Naive thymus-derived CD4-positive, alpha-beta T cell (primary cell): Measurements from ENCODE around the gene PCBP3. TPM values are rescaled to one million over a fixed set of nuclear protein-coding genes. Genes with fewer than 3 reads are reported as not detected.
"Not testable (repeated sequence)": the region's sequence is repeated elsewhere in the genome, so short reads cannot be mapped to it uniquely, and the experiment has no call there.

Experiments used
- ATAC-seq: fragments of 150-1000 bp; cut with Tn5 transposase; 2 replicates; pipeline ENCODE4 v1.10.0; 2021; ENCODE audit warnings: mild to moderate bottlenecking, moderate library complexity
- CTCF ChIA-PET: fragments of 350-600 bp; sonication (Branson Sonifier 250); formaldehyde crosslinking; loops from one replicate; lab custom pipeline; 2021; ENCODE audit warnings: antibody characterized with exemption; lab: Charles Lee
- POLR2A ChIA-PET: fragments of 350-600 bp; sonication (Branson Sonifier 250); formaldehyde crosslinking; loops from one replicate; lab custom pipeline; 2021; ENCODE audit warnings: antibody characterized with exemption, inconsistent platforms; lab: Charles Lee
- DNase-seq, 9 donors: peaks; one replicate each; pipeline versions ENCODE4 v3.0.0 to v3.0.0-alpha.2; 2020 to 2022; ENCODE audit warnings: mixed read lengths in 1 of 9
- H3K27ac ChIP-seq: one replicate; pipeline ENCODE4 v1.7.0; 2013; ENCODE audit warnings: mild to moderate bottlenecking, low read depth, low read length, moderate library complexity
- H3K27me3 ChIP-seq, 2 donors: one replicate each; pipeline ENCODE4 v1.7.0; 2013; ENCODE audit warnings: low read length in 2 of 2, mild to moderate bottlenecking in 2 of 2, moderate library complexity in 2 of 2; ENCODE audit not compliant: control insufficient read depth in 2 of 2, insufficient read depth in 2 of 2
- H3K36me3 ChIP-seq, 3 experiments: 1 replicate in 2 of 3; 2 replicates in 1 of 3; pipeline ENCODE4 v1.7.0; 2013; ENCODE audit warnings: low read length in 3 of 3, mild to moderate bottlenecking in 3 of 3, moderate library complexity in 1 of 3; ENCODE audit not compliant: insufficient read depth in 3 of 3, control insufficient read depth in 2 of 3
- H3K4me1 ChIP-seq, 2 donors: one replicate each; pipeline ENCODE4 v1.7.0; 2013; ENCODE audit warnings: low read length in 2 of 2, mild to moderate bottlenecking in 2 of 2, moderate library complexity in 1 of 2; ENCODE audit not compliant: control insufficient read depth in 2 of 2, insufficient read depth in 2 of 2
- H3K4me3 ChIP-seq: 2 replicates; pipeline ENCODE4 v1.7.0; 2013; ENCODE audit warnings: mild to moderate bottlenecking, low read length
- H3K9me3 ChIP-seq, 3 experiments: 1 replicate in 2 of 3; 2 replicates in 1 of 3; pipeline ENCODE4 v1.7.0; 2013; ENCODE audit warnings: low read length in 3 of 3; ENCODE audit not compliant: control insufficient read depth in 2 of 3
- H3K27ac Mint-ChIP-seq, 9 donors: one replicate each; pipeline ENCODE4 v1.8.0; 2020 to 2022; ENCODE audit warnings: mixed read lengths in 9 of 9, mild to moderate bottlenecking in 8 of 9, moderate library complexity in 5 of 9, inconsistent platforms in 2 of 9
- H3K27me3 Mint-ChIP-seq, 5 donors: one replicate each; pipeline ENCODE4 v1.8.0; 2021 to 2022; ENCODE audit warnings: mixed read lengths in 5 of 5, mild to moderate bottlenecking in 1 of 5
- H3K36me3 Mint-ChIP-seq, 5 donors: one replicate each; pipeline ENCODE4 v1.8.0; 2020 to 2022; ENCODE audit warnings: mixed read lengths in 5 of 5, mild to moderate bottlenecking in 3 of 5, inconsistent platforms in 1 of 5
- H3K4me1 Mint-ChIP-seq, 7 donors: one replicate each; pipeline ENCODE4 v1.8.0; 2020 to 2022; ENCODE audit warnings: mixed read lengths in 7 of 7, mild to moderate bottlenecking in 3 of 7, inconsistent platforms in 1 of 7
- H3K4me3 Mint-ChIP-seq, 10 donors: one replicate each; pipeline ENCODE4 v1.8.0; 2020 to 2022; ENCODE audit warnings: mild to moderate bottlenecking in 10 of 10, mixed read lengths in 10 of 10, moderate library complexity in 6 of 10, inconsistent platforms in 2 of 10
- H3K9me3 Mint-ChIP-seq, 11 donors: one replicate each; pipeline ENCODE4 v1.8.0; 2020 to 2022; ENCODE audit warnings: mixed read lengths in 11 of 11, mild to moderate bottlenecking in 4 of 11, inconsistent platforms in 1 of 11, moderate library complexity in 1 of 11
- intact Hi-C, 2 donors: fragments of 100-400 bp; cut with micrococcal nuclease; formaldehyde crosslinking; loops; one replicate each; pipeline ENCODE4 v1.15.1; 2023
- polyA plus RNA-seq, 2 donors: library from polyadenylated mRNA; unstranded; fragments of 300-500 nt; fragmentation: Illumina TruSeq; gene quantifications; one replicate each; pipeline ENCODE4 v1.2.3, GENCODE V29; 2021
- total RNA-seq, 6 experiments: library from RNA in 5 of 6; stranded (reverse) in 5 of 6; gene quantifications; 1 replicate in 5 of 6; 2 replicates in 1 of 6; pipeline ENCODE4 v1.2.3 and lab custom pipeline; 2021 to 2026

PCBP3 gene
- total and polyA plus RNA-seq, 7 experiments from 2014 or later, result 1.2 to 5.2 (median 1.6) TPM

DNA sequence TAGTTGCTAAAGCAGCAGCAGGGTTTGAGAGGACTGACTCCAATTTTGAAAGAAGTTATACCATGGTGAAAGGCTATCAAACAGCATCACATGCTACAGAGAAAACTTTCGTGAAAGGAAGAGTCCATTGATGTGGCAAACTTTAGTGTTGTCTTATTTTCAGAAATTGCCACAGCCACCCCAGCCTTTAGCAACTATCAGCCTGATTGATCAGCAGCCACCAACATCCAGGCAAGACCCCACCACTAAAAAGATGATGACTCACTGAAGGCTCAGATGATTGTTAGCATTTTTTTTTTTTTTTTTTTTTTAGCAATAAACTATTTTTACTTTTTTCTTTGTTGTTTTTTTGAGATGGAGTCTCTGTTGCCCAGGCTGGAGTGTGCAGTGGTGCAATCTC lies 35.3 kb downstream of the PCBP3 start:
- POLR2A ChIA-PET, intact Hi-C loops, H3K27me3 Mint-ChIP-seq, H3K4me1 ChIP-seq, H3K9me3 Mint-ChIP-seq, H3K4me3 Mint-ChIP-seq, H3K27ac ChIP-seq, CTCF ChIA-PET, DNase-seq, H3K4me1 Mint-ChIP-seq, H3K9me3 ChIP-seq, ATAC-seq, H3K4me3 ChIP-seq, H3K27ac Mint-ChIP-seq, H3K27me3 ChIP-seq, H3K36me3 ChIP-seq: not testable (repeated sequence)
- H3K36me3 Mint-ChIP-seq, result peaks cover 0 to 22% (median 12%) of the 10 kb centered on the region in 5 donors

GRCh38 chr21:45680215-45680614 lies 36.7 kb downstream of the PCBP3 start:
- intact Hi-C loops, result no loop called here
- Histone ChIP-seq H3K4me3 (no peak overlapping the region), H3K9me3 (no peaks in the 10 kb centered on the region), H3K36me3 (no peaks in the 10 kb centered on the region), H3K4me1 (no peaks in the 10 kb centered on the region), H3K27me3 (peaks cover 0 to 2% of the 10 kb centered on the region in 2 donors), H3K27ac (no peak overlapping the region)
- Mint-ChIP-seq H3K4me1 (peaks cover 0 to 3% (median 0%) of the 10 kb centered on the region in 7 donors), H3K27ac (no peak overlapping the region), H3K4me3 (no peak overlapping the region), H3K27me3 (peaks cover 0 to 9% (median 0%) of the 10 kb centered on the region in 5 donors), H3K9me3 (peaks cover 0 to 9% (median 2%) of the 10 kb centered on the region in 11 donors), H3K36me3 (peaks cover 0 to 20% (median 12%) of the 10 kb centered on the region in 5 donors)
- POLR2A ChIA-PET, result no interaction called here
- no peak for ATAC-seq
- DNase-seq, result no peak
- CTCF ChIA-PET, result no interaction called here

DNA sequence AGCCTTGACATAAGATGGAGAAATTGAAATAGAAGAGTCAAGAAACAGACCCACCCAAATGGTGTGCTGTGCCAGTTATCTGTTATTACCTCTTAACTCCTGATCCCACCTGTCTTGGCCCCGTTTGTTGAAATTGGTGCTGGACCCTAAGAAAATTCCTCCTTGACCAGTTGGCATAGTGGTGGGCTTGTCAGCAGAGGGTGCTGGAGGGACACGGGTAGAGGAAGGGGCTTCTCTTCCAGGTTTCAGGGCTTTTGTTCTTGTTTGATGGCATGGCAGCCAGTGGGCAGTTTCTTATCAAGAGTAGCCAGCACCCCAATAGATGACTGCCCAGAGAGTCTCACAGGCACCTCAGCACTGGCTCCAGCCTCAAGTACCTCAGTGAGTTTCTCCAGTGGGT lies 51.6 kb downstream of the PCBP3 start:
- ATAC-seq (no peak), DNase-seq (no peak)
- Mint-ChIP-seq H3K4me1 (peaks cover 5 to 24% (median 21%) of the 10 kb centered on the region in 7 donors), H3K27me3 (no peaks in the 10 kb centered on the region), H3K4me3 (no peak overlapping the region), H3K36me3 (peaks cover 0 to 19% (median 5%) of the 10 kb centered on the region in 5 donors), H3K9me3 (peaks cover 0 to 11% (median 0%) of the 10 kb centered on the region in 11 donors), H3K27ac (no peak overlapping the region)
- Histone ChIP-seq H3K9me3 (no peaks in the 10 kb centered on the region), H3K27me3 (no peaks in the 10 kb centered on the region), H3K36me3 (no peaks in the 10 kb centered on the region), H3K4me3 (no peak overlapping the region), H3K27ac (no peak overlapping the region), H3K4me1 (peaks cover 0 to 13% of the 10 kb centered on the region in 2 donors)
- POLR2A ChIA-PET, result no interaction called here
- CTCF ChIA-PET, result no interaction called here
- intact Hi-C loops, result loop anchor here in 1 of 2 donors (5.0 kb wide), 1 partner anchor 72 kb away; no protein-coding TSS in a partner anchor

- no peaks in the 10 kb centered on the region for H3K27me3 ChIP-seq
- no peaks in the 10 kb centered on the region for H3K36me3 ChIP-seq
- ATAC-seq, result no peak
- intact Hi-C loops, result loop anchor here in 1 of 2 donors (5.0 kb wide), 1 partner anchor 69 kb away; no protein-coding TSS in a partner anchor
- H3K4me1 ChIP-seq, result peaks cover 0 to 13% of the 10 kb centered on the region in 2 donors
- CTCF ChIA-PET, result no interaction called here
- H3K27ac Mint-ChIP-seq, result peak overlapping the region in 7 of 9 donors; percentile 20 to 91 (median 70)
- no peak overlapping the region for H3K27ac ChIP-seq
- peaks cover 5 to 42% (median 27%) of the 10 kb centered on the region in 7 donors for H3K4me1 Mint-ChIP-seq
- peaks cover 0 to 11% (median 1%) of the 10 kb centered on the region in 11 donors for H3K9me3 Mint-ChIP-seq
- no peaks in the 10 kb centered on the region for H3K9me3 ChIP-seq
- no peak overlapping the region for H3K4me3 ChIP-seq
- H3K27me3 Mint-ChIP-seq, result no peaks in the 10 kb centered on the region
- H3K4me3 Mint-ChIP-seq, result peak overlapping the region in 4 of 10 donors; percentile 40 to 69 (median 60)
- H3K36me3 Mint-ChIP-seq, result peaks cover 0 to 19% (median 5%) of the 10 kb centered on the region in 5 donors
- no peak for DNase-seq
- POLR2A ChIA-PET, result interaction anchor here (0.6 kb wide), 1 partner anchor 53 kb away, joined by 3 read pairs; no protein-coding TSS in a partner anchor
These were observed 55.1 kb downstream of the PCBP3 start for GRCh38 chr21:45698493-45699184.

DNA sequence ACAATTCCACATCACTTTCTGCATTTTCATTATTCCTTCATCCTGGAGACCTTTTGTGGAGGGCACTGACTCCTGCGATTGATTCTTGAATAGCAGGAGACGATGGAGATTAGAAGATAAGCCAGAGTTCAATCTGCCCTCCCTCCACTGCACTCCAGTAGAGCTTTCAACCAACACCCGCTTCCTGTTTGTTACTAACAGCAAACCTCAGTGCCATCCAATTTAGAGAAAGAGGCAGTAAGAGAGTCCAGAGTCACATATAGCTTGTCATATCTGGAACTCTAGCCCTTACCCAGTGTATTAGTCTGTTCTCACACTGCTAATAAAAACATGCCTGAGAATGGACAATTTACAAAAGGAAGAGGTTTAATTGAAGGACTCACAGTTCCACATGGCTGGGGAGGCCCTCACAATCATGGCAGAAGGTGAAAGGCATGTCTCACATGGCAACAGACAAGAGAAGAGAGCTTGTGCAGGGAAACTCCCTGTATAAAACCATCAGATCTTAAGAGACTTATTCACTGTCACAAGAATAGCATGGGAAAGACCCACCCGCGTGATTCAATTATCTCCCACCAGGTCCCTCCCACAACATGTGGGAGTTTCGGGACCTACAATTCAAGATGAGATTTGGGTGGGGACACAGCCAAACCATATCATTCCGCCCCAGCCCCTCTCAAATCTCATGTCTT lies 55.9 kb downstream of the PCBP3 start:
- Histone ChIP-seq H3K36me3 (no peaks in the 10 kb centered on the region), H3K4me3 (no peak overlapping the region), H3K9me3 (no peaks in the 10 kb centered on the region), H3K27me3 (no peaks in the 10 kb centered on the region), H3K4me1 (peaks cover 0 to 13% of the 10 kb centered on the region in 2 donors), H3K27ac (no peak overlapping the region)
- CTCF ChIA-PET, result no interaction called here
- H3K27ac Mint-ChIP-seq, result peak overlapping the region in 8 of 9 donors; percentile 20 to 91 (median 69)
- peaks cover 7 to 42% (median 28%) of the 10 kb centered on the region in 7 donors for H3K4me1 Mint-ChIP-seq
- POLR2A ChIA-PET, result interaction anchor here (0.6 kb wide), 1 partner anchor 54 kb away, joined by 3 read pairs; no protein-coding TSS in a partner anchor
- peak in 5 of 9 donors; percentile 16 to 40 (median 23) for DNase-seq
- H3K27me3 Mint-ChIP-seq, result no peaks in the 10 kb centered on the region
- ATAC-seq, result peak; percentile 58
- intact Hi-C loops, result loop anchor here in 1 of 2 donors (5.0 kb wide), 1 partner anchor 68 kb away; no protein-coding TSS in a partner anchor
- peaks cover 0 to 11% (median 3%) of the 10 kb centered on the region in 11 donors for H3K9me3 Mint-ChIP-seq
- H3K4me3 Mint-ChIP-seq, result peak overlapping the region in 9 of 10 donors; percentile 8 to 69 (median 40)
- H3K36me3 Mint-ChIP-seq, result peaks cover 0 to 21% (median 5%) of the 10 kb centered on the region in 5 donors

DNA sequence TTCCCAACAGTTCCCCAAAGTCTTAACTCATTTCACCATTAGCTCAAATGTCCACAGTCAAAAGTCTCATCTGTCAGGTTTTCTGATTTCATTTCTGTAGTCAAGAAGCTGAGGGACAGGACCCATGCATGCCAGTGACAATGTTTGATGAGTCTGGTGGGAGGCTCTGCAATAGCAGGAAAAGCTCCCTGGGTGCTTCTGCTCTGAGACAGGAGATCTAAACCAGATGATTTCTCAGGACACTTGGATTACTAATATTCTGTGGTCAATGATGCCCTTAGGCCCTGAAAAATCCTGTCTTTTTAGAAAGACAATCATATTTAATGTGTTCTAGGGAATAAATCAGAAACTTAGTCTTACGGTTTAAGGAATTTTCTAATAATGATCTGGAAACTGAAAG lies 56.4 kb downstream of the PCBP3 start:
- Mint-ChIP-seq H3K4me3 (peak overlapping the region in 3 of 10 donors; percentile 6 to 40 (median 21)), H3K27ac (peak overlapping the region in 7 of 9 donors; percentile 9 to 91 (median 68)), H3K9me3 (peaks cover 0 to 11% (median 3%) of the 10 kb centered on the region in 11 donors), H3K27me3 (no peaks in the 10 kb centered on the region), H3K36me3 (peaks cover 0 to 21% (median 5%) of the 10 kb centered on the region in 5 donors), H3K4me1 (peaks cover 7 to 42% (median 28%) of the 10 kb centered on the region in 7 donors)
- H3K36me3 ChIP-seq, result no peaks in the 10 kb centered on the region
- DNase-seq (no peak), ATAC-seq (no peak)
- no peak overlapping the region for H3K4me3 ChIP-seq
- intact Hi-C loops, result loop anchor here (5.0 to 10.0 kb wide), 2 partner anchors 55 to 67 kb away; partner anchors contain the start of gene PCBP3 (in 1 of the 2)
- H3K9me3 ChIP-seq, result no peaks in the 10 kb centered on the region
- ChIA-PET POLR2A (no interaction called here), CTCF (no interaction called here)
- peaks cover 0 to 13% of the 10 kb centered on the region in 2 donors for H3K4me1 ChIP-seq
- H3K27ac ChIP-seq, result no peak overlapping the region
- H3K27me3 ChIP-seq, result no peaks in the 10 kb centered on the region
